Liver (tissue), 9 donors: ENCODE results near the gene C2CD4C. TPM values are rescaled to one million over a fixed set of nuclear protein-coding genes. Genes with fewer than 3 reads are reported as not detected.

ENCODE experiments used
- DNase-seq: peaks from one replicate; pipeline ENCODE4 v3.0.0-alpha.2; 2017; ENCODE audit warnings: low spot score
- H3K27ac ChIP-seq, 2 donors: one replicate each; pipeline ENCODE4 v1.7.0; 2013; ENCODE audit warnings: inconsistent platforms in 2 of 2, low read length in 2 of 2, control low read depth in 1 of 2, low read depth in 1 of 2, mild to moderate bottlenecking in 1 of 2
- H3K27me3 ChIP-seq, 4 donors: one replicate each; pipeline versions ENCODE4 v1.6.1 to v1.7.0; 2013; ENCODE audit warnings: low read length in 3 of 4, inconsistent platforms in 1 of 4, mild to moderate bottlenecking in 1 of 4, moderate library complexity in 1 of 4; ENCODE audit not compliant: control insufficient read depth in 4 of 4, insufficient read depth in 4 of 4
- H3K36me3 ChIP-seq, 4 donors: one replicate each; pipeline versions ENCODE4 v1.6.1 to v1.7.0; 2013; ENCODE audit warnings: low read length in 3 of 4, mild to moderate bottlenecking in 3 of 4, low read depth in 1 of 4, moderate library complexity in 1 of 4; ENCODE audit not compliant: control insufficient read depth in 4 of 4, insufficient read depth in 3 of 4
- H3K4me1 ChIP-seq, 4 donors: one replicate each; pipeline versions ENCODE4 v1.6.1 to v1.7.0; 2013; ENCODE audit warnings: low read length in 3 of 4, mild to moderate bottlenecking in 3 of 4, moderate library complexity in 1 of 4; ENCODE audit not compliant: control insufficient read depth in 4 of 4, insufficient read depth in 4 of 4
- H3K4me3 ChIP-seq, 3 donors: one replicate each; pipeline versions ENCODE4 v1.6.1 to v1.7.0; 2013; ENCODE audit warnings: low read length in 3 of 3, control low read depth in 1 of 3, low read depth in 1 of 3, mild to moderate bottlenecking in 1 of 3
- H3K9ac ChIP-seq, 2 donors: one replicate each; pipeline ENCODE4 v1.7.0; 2013; ENCODE audit warnings: low read length in 2 of 2, mild to moderate bottlenecking in 2 of 2, moderate library complexity in 2 of 2, control low read depth in 1 of 2, low read depth in 1 of 2
- H3K9me3 ChIP-seq, 4 donors: one replicate each; pipeline versions ENCODE4 v1.6.1 to v1.7.0; 2013; ENCODE audit warnings: low read length in 3 of 4; ENCODE audit not compliant: control insufficient read depth in 4 of 4
- EGR1 ChIP-seq, 2 donors: IDR thresholded peaks; 2 replicates each; pipeline ENCODE4 v1.6.1; 2016 to 2018; ENCODE audit warnings: antibody characterized with exemption in 2 of 2, low read depth in 2 of 2
- FOXA1 ChIP-seq: IDR thresholded peaks from 2 replicates; pipeline ENCODE4 v1.6.1; 2016; ENCODE audit warnings: antibody characterized with exemption
- FOXA2 ChIP-seq: IDR thresholded peaks from 2 replicates; pipeline ENCODE4 v1.6.1; 2016; ENCODE audit warnings: antibody characterized with exemption
- GABPA ChIP-seq, 2 donors: IDR thresholded peaks in 1 of 2; conservative IDR thresholded peaks in 1 of 2; 2 replicates each; pipeline ENCODE4 v1.6.1; 2016; ENCODE audit warnings: antibody characterized with exemption in 2 of 2, mild to moderate bottlenecking in 1 of 2, moderate library complexity in 1 of 2
- HNF4A ChIP-seq, 2 donors: conservative IDR thresholded peaks; 2 replicates each; pipeline ENCODE4 v1.6.1; 2016; ENCODE audit warnings: antibody characterized with exemption in 2 of 2, mild to moderate bottlenecking in 2 of 2
- HNF4G ChIP-seq: IDR thresholded peaks from 2 replicates; pipeline ENCODE4 v1.6.1; 2016; ENCODE audit warnings: antibody characterized with exemption
- JUND ChIP-seq, 2 donors: IDR thresholded peaks; 2 replicates each; pipeline ENCODE4 v1.6.1; 2016; ENCODE audit warnings: antibody characterized with exemption in 2 of 2
- MAX ChIP-seq: IDR thresholded peaks from 2 replicates; pipeline ENCODE4 v1.6.1; 2016; ENCODE audit warnings: antibody characterized with exemption
- NR2F2 ChIP-seq: IDR thresholded peaks from 2 replicates; pipeline ENCODE4 v1.6.1; 2016; ENCODE audit warnings: antibody characterized with exemption
- RAD21 ChIP-seq, 2 donors: IDR thresholded peaks; 2 replicates each; pipeline ENCODE4 v1.6.1; 2016; ENCODE audit warnings: antibody characterized with exemption in 2 of 2, mild to moderate bottlenecking in 2 of 2
- RXRA ChIP-seq, 2 donors: IDR thresholded peaks; 2 replicates each; pipeline ENCODE4 v1.6.1; 2017 to 2018; ENCODE audit warnings: antibody characterized with exemption in 2 of 2, mild to moderate bottlenecking in 1 of 2
- SP1 ChIP-seq: IDR thresholded peaks from 2 replicates; pipeline ENCODE4 v1.6.1; 2018; ENCODE audit warnings: antibody characterized with exemption, mild to moderate bottlenecking
- TAF1 ChIP-seq: conservative IDR thresholded peaks from 2 replicates; pipeline ENCODE4 v1.6.1; 2016; ENCODE audit warnings: antibody characterized with exemption, mild to moderate bottlenecking
- YY1 ChIP-seq: IDR thresholded peaks from 2 replicates; pipeline ENCODE4 v1.6.1; 2016; ENCODE audit warnings: antibody characterized with exemption, mild to moderate bottlenecking
- WGBS: extraction: QIAGEN DNeasy Blood & Tissue Kit; methylation state at CpG from one replicate; pipeline ENCODE4 v1.1.7; 2013; 5-methylcytosine and 5-hydroxymethylcytosine counted together
- polyA plus RNA-seq, 2 donors: library from polyadenylated mRNA; stranded (reverse) in 1 of 2; unstranded in 1 of 2; fragments of 200-250 nt in 1 of 2; fragments of >200 nt in 1 of 2; fragmentation: Nextera tagmentation in 1 of 2; extraction: Ambion mirVana in 1 of 2; gene quantifications; one replicate each; pipeline versions ENCODE4 v1.2.1 to v1.2.3, GENCODE V29; 2013 to 2015
- total RNA-seq, 2 donors: library from RNA; depleted of rRNA; stranded (reverse); fragments of >200 nt; gene quantifications; one replicate each; pipeline ENCODE4 v1.2.3, GENCODE V29; 2014
- TF ChIP-seq, protein P1 (sequence below): IDR thresholded peaks from 2 replicates; pipeline ENCODE4 v1.6.1; 2016; ENCODE audit warnings: antibody characterized with exemption
- TF ChIP-seq, protein P2 (sequence below): IDR thresholded peaks from 2 replicates; pipeline ENCODE4 v1.6.1; 2016; ENCODE audit warnings: antibody characterized with exemption
- TF ChIP-seq, protein P3 (sequence below): fragments of 150-350 bp; IDR thresholded peaks from 2 replicates; pipeline ENCODE4 v1.5.1; 2017; ENCODE audit warnings: improper control_type of control experiment, low read depth, low read length; ENCODE audit not compliant: missing input control
- TF ChIP-seq, protein P4 (sequence below): IDR thresholded peaks from 2 replicates; pipeline ENCODE4 v1.6.1; 2016; ENCODE audit warnings: antibody characterized with exemption, mild to moderate bottlenecking
- donor health status: healthy.
- donor health status: healthy.
- donor health status: healthy.
- donor health status: healthy.
- donor health status: healthy.

Gene C2CD4C
- total and polyA plus RNA-seq, 4 donors, result 0.08 to 0.42 (median 0.19) TPM

- H3K27ac ChIP-seq, result no peak overlapping the region
- no peak overlapping the region for H3K4me3 ChIP-seq
- H3K9me3 ChIP-seq, result no peaks in the 10 kb centered on the region
- H3K27me3 ChIP-seq, result peaks cover 0 to 3% (median 0%) of the 10 kb centered on the region in 4 donors
- WGBS, result 73% methylated on average over 11 of the region's 11 CpGs
- DNase-seq, result no peak
- H3K9ac ChIP-seq, result no peak overlapping the region
- H3K36me3 ChIP-seq, result no peaks in the 10 kb centered on the region
- H3K4me1 ChIP-seq, result no peaks in the 10 kb centered on the region
- TF ChIP-seq, protein P1, sequence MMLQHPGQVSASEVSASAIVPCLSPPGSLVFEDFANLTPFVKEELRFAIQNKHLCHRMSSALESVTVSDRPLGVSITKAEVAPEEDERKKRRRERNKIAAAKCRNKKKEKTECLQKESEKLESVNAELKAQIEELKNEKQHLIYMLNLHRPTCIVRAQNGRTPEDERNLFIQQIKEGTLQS, result no peak
- TF ChIP-seq FOXA2 (no peak), FOXA1 (no peak), SP1 (no peak), RXRA (IDR thresholded peaks at IDR 0.05) (no peak), HNF4A (conservative IDR thresholded peaks at IDR 0.05) (no peak), NR2F2 (no peak), MAX (no peak), EGR1 (IDR thresholded peaks at IDR 0.05; ENCODE audit: low read depth in 2 of 2) (no peak), RAD21 (IDR thresholded peaks at IDR 0.05) (no peak), GABPA (IDR thresholded peaks at IDR 0.05 in 1 of 2, conservative IDR thresholded peaks at IDR 0.05 in 1 of 2) (no peak), JUND (IDR thresholded peaks at IDR 0.05) (no peak), HNF4G (no peak)
- TF ChIP-seq, protein P2, sequence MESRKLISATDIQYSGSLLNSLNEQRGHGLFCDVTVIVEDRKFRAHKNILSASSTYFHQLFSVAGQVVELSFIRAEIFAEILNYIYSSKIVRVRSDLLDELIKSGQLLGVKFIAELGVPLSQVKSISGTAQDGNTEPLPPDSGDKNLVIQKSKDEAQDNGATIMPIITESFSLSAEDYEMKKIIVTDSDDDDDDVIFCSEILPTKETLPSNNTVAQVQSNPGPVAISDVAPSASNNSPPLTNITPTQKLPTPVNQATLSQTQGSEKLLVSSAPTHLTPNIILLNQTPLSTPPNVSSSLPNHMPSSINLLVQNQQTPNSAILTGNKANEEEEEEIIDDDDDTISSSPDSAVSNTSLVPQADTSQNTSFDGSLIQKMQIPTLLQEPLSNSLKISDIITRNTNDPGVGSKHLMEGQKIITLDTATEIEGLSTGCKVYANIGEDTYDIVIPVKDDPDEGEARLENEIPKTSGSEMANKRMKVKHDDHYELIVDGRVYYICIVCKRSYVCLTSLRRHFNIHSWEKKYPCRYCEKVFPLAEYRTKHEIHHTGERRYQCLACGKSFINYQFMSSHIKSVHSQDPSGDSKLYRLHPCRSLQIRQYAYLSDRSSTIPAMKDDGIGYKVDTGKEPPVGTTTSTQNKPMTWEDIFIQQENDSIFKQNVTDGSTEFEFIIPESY, result no peak
- TF ChIP-seq, protein P3, sequence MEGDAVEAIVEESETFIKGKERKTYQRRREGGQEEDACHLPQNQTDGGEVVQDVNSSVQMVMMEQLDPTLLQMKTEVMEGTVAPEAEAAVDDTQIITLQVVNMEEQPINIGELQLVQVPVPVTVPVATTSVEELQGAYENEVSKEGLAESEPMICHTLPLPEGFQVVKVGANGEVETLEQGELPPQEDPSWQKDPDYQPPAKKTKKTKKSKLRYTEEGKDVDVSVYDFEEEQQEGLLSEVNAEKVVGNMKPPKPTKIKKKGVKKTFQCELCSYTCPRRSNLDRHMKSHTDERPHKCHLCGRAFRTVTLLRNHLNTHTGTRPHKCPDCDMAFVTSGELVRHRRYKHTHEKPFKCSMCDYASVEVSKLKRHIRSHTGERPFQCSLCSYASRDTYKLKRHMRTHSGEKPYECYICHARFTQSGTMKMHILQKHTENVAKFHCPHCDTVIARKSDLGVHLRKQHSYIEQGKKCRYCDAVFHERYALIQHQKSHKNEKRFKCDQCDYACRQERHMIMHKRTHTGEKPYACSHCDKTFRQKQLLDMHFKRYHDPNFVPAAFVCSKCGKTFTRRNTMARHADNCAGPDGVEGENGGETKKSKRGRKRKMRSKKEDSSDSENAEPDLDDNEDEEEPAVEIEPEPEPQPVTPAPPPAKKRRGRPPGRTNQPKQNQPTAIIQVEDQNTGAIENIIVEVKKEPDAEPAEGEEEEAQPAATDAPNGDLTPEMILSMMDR, result no peak
These were observed 46.3 kb downstream of the C2CD4C start for GRCh38 chr19:362683-363082.

- H3K4me3 ChIP-seq, result no peak overlapping the region
- no peak overlapping the region for H3K27ac ChIP-seq
- H3K4me1 ChIP-seq, result no peaks in the 10 kb centered on the region
- TF ChIP-seq, protein P1, result no peak
- TF ChIP-seq, protein P4, sequence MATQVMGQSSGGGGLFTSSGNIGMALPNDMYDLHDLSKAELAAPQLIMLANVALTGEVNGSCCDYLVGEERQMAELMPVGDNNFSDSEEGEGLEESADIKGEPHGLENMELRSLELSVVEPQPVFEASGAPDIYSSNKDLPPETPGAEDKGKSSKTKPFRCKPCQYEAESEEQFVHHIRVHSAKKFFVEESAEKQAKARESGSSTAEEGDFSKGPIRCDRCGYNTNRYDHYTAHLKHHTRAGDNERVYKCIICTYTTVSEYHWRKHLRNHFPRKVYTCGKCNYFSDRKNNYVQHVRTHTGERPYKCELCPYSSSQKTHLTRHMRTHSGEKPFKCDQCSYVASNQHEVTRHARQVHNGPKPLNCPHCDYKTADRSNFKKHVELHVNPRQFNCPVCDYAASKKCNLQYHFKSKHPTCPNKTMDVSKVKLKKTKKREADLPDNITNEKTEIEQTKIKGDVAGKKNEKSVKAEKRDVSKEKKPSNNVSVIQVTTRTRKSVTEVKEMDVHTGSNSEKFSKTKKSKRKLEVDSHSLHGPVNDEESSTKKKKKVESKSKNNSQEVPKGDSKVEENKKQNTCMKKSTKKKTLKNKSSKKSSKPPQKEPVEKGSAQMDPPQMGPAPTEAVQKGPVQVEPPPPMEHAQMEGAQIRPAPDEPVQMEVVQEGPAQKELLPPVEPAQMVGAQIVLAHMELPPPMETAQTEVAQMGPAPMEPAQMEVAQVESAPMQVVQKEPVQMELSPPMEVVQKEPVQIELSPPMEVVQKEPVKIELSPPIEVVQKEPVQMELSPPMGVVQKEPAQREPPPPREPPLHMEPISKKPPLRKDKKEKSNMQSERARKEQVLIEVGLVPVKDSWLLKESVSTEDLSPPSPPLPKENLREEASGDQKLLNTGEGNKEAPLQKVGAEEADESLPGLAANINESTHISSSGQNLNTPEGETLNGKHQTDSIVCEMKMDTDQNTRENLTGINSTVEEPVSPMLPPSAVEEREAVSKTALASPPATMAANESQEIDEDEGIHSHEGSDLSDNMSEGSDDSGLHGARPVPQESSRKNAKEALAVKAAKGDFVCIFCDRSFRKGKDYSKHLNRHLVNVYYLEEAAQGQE, result no peak
- TF ChIP-seq FOXA1, result no peak
- TF ChIP-seq GABPA (IDR thresholded peaks at IDR 0.05 in 1 of 2, conservative IDR thresholded peaks at IDR 0.05 in 1 of 2), result no peak
- no peak for TF ChIP-seq SP1
- TF ChIP-seq RAD21 (IDR thresholded peaks at IDR 0.05), result no peak
- no peak for TF ChIP-seq YY1
- TF ChIP-seq EGR1 (IDR thresholded peaks at IDR 0.05; ENCODE audit: low read depth in 2 of 2), result no peak
- no peak for TF ChIP-seq HNF4A (conservative IDR thresholded peaks at IDR 0.05)
- TF ChIP-seq TAF1, result no peak
- TF ChIP-seq, protein P2, result no peak
- TF ChIP-seq JUND (IDR thresholded peaks at IDR 0.05), result no peak
- no peak for TF ChIP-seq FOXA2
- no peak for TF ChIP-seq HNF4G
- no peak for TF ChIP-seq NR2F2
- TF ChIP-seq, protein P3, result no peak
- TF ChIP-seq RXRA (IDR thresholded peaks at IDR 0.05), result no peak
- no peak for TF ChIP-seq MAX
- no peak overlapping the region for H3K9ac ChIP-seq
- DNase-seq, result no peak
- no peaks in the 10 kb centered on the region for H3K9me3 ChIP-seq
- no peaks in the 10 kb centered on the region for H3K36me3 ChIP-seq
- 93% methylated on average over 11 of the region's 11 CpGs for WGBS
- peaks cover 0 to 5% (median 0%) of the 10 kb centered on the region in 4 donors for H3K27me3 ChIP-seq
These were observed 46.8 kb downstream of the C2CD4C start for GRCh38 chr19:362154-362553.
